GDM1 (cell line): ENCODE results near the gene NEK6.
"Not testable (repeated sequence)": the region's sequence is repeated elsewhere in the genome, so short reads cannot be mapped to it uniquely, and the experiment has no call there.

ENCODE experiments used
- DNase-seq: peaks from one replicate; lab custom pipeline; 2025; lab: John Stamatoyannopoulos, UW

NEK6 gene

GRCh38 chr9:124228516-124228915, 29.2 kb upstream of the NEK6 start:
- no peak for DNase-seq

GRCh38 chr9:124231095-124231737, 26.5 kb upstream of the NEK6 start:
- DNase-seq: no peak

GRCh38 chr9:124238546-124239140, 19.1 kb upstream of the NEK6 start:
- no peak for DNase-seq

- DNase-seq: peak; percentile 25
Measured at GRCh38 chr9:124239249-124240073, 18.3 kb upstream of the NEK6 start.

- DNase-seq: peak; percentile 32
Measured at GRCh38 chr9:124242331-124243194, 15.2 kb upstream of the NEK6 start.

- not testable (repeated sequence) for DNase-seq
Measured at GRCh38 chr9:124247393-124247792, 10.4 kb upstream of the NEK6 start.

GRCh38 chr9:124248066-124248465, 9.7 kb upstream of the NEK6 start:
- DNase-seq: no peak

GRCh38 chr9:124248960-124249359, 8.8 kb upstream of the NEK6 start:
- DNase-seq: no peak

- DNase-seq: no peak
Measured at GRCh38 chr9:124251204-124251603, 6.5 kb upstream of the NEK6 start.

- DNase-seq: no peak
Measured at GRCh38 chr9:124251605-124252378, 6.0 kb upstream of the NEK6 start.

GRCh38 chr9:124252878-124253277, 4.9 kb upstream of the NEK6 start:
- DNase-seq: not testable (repeated sequence)

- DNase-seq: no peak
Measured at GRCh38 chr9:124254261-124254682, 3.5 kb upstream of the NEK6 start.

GRCh38 chr9:124255222-124255621, 2.5 kb upstream of the NEK6 start:
- no peak for DNase-seq

GRCh38 chr9:124256517-124257069, 1.2 kb upstream of the NEK6 start:
- DNase-seq: no peak

GRCh38 chr9:124257070-124257843, 492 bp upstream of the NEK6 start:
- no peak for DNase-seq

GRCh38 chr9:124258607-124259157, 933 bp downstream of the NEK6 start:
- DNase-seq: no peak

- DNase-seq: no peak
Measured at GRCh38 chr9:124259158-124259808, 1.5 kb downstream of the NEK6 start.

- peak; percentile 74 for DNase-seq
Measured at GRCh38 chr9:124260769-124261603, 3.2 kb downstream of the NEK6 start.
